Activated T-cell treated with anti-CD3 and anti-CD28 coated beads, Interleukin-2, amount 50 U/mL, for 24 hours (primary cell): ENCODE results near the gene ETAA1.

Source experiments
- DNase-seq: peaks from one replicate; pipeline ENCODE4 v3.0.0-alpha.2; 2020
- H3K27ac Mint-ChIP-seq: 2 replicates; pipeline ENCODE4 v1.8.0; 2020; ENCODE audit warnings: mild to moderate bottlenecking, mixed read lengths
- H3K27me3 Mint-ChIP-seq: 2 replicates; pipeline ENCODE4 v1.8.0; 2020; ENCODE audit warnings: mixed read lengths
- H3K36me3 Mint-ChIP-seq: 2 replicates; pipeline ENCODE4 v1.8.0; 2020; ENCODE audit warnings: low read depth, mixed read lengths
- H3K4me1 Mint-ChIP-seq: 2 replicates; pipeline ENCODE4 v1.8.0; 2020; ENCODE audit warnings: low read depth, mixed read lengths
- H3K4me3 Mint-ChIP-seq: 2 replicates; pipeline ENCODE4 v1.8.0; 2020; ENCODE audit warnings: mild to moderate bottlenecking, moderate library complexity, mixed read lengths
- H3K9me3 Mint-ChIP-seq: 2 replicates; pipeline ENCODE4 v1.8.0; 2020; ENCODE audit warnings: mixed read lengths

Gene ETAA1

GRCh38 chr2:67397143-67397986 lies at the start of gene ETAA1:
Gene ETAA1, plus strand, starts transcription at chr2:67397333. Its CDS starts 116 bp downstream, at chr2:67397449.
- Mint-ChIP-seq H3K27ac (peak within 1 kb of the TSS; percentile 99), H3K27me3 (no peaks in the 10 kb centered on the region), H3K4me3 (peak within 1 kb of the TSS; percentile 97)

GRCh38 chr2:67366832-67367412 lies 30.2 kb upstream of the ETAA1 start:
- H3K9me3 Mint-ChIP-seq = no peaks in the 10 kb centered on the region
- H3K4me3 Mint-ChIP-seq = no peak overlapping the region
- no peaks in the 10 kb centered on the region for H3K4me1 Mint-ChIP-seq
- H3K36me3 Mint-ChIP-seq = no peaks in the 10 kb centered on the region
- H3K27me3 Mint-ChIP-seq = peaks cover 23% of the 10 kb centered on the region
- no peak for DNase-seq
- no peak overlapping the region for H3K27ac Mint-ChIP-seq

More at GRCh38 chr2:67397143-67397986, at the start of gene ETAA1:
- peaks cover 32% of the 10 kb centered on the region for H3K36me3 Mint-ChIP-seq
- peaks cover 23% of the 10 kb centered on the region for H3K4me1 Mint-ChIP-seq
- no peaks in the 10 kb centered on the region for H3K9me3 Mint-ChIP-seq
- peak; percentile 95 for DNase-seq

- H3K4me3 Mint-ChIP-seq = no peak overlapping the region
- H3K9me3 Mint-ChIP-seq = peaks cover 9% of the 10 kb centered on the region
- DNase-seq = no peak
- H3K36me3 Mint-ChIP-seq = peaks cover 4% of the 10 kb centered on the region
- H3K27ac Mint-ChIP-seq = no peak overlapping the region
- peaks cover 11% of the 10 kb centered on the region for H3K27me3 Mint-ChIP-seq
- H3K4me1 Mint-ChIP-seq = peaks cover 3% of the 10 kb centered on the region
Observed at GRCh38 chr2:67374481-67374880, 22.7 kb upstream of the ETAA1 start.

DNA sequence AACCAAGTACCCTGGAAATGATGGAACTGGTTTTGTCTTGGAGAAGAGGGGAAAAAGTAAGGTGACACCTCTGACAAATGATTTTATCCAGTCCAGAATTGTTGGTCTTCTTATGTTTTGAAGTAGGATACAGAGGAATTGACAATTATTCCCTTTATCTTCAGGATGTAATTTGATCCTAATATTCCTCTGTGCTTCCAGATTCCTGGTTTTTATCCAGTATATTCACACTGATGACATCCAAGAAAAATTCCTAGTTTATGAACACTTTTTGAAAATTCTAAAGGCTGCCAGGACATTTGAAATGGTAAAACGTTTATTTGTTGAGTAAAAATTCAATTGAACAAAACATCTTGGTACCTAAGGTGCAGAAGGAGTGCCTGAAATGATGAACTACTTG lies 22.2 kb upstream of the ETAA1 start:
- Mint-ChIP-seq H3K36me3 (peaks cover 4% of the 10 kb centered on the region), H3K4me1 (peaks cover 3% of the 10 kb centered on the region), H3K4me3 (no peak overlapping the region), H3K27ac (no peak overlapping the region), H3K9me3 (peaks cover 9% of the 10 kb centered on the region), H3K27me3 (peaks cover 11% of the 10 kb centered on the region)
- DNase-seq = no peak

DNA sequence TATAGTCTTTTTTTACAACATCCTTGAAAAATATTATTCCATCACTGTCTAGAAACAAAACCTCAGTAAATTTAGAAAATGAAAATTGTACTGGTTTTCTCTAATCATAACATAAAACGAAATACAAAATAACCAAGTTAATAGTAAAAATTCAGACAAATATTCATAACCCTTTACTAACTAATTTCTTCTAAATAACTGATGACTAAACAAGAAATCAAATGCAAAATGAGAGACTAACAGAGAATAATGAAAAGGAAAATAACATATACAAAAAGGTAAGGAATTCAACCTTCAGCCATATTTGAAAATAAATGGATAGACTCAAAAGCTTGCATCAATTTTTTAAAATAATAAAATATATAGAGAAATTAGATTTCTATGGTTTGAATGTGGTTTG lies 18.6 kb upstream of the ETAA1 start:
- peaks cover 3% of the 10 kb centered on the region for H3K4me1 Mint-ChIP-seq
- DNase-seq = no peak
- no peak overlapping the region for H3K4me3 Mint-ChIP-seq
- peaks cover 2% of the 10 kb centered on the region for H3K36me3 Mint-ChIP-seq
- no peak overlapping the region for H3K27ac Mint-ChIP-seq
- peaks cover 4% of the 10 kb centered on the region for H3K9me3 Mint-ChIP-seq
- peaks cover 4% of the 10 kb centered on the region for H3K27me3 Mint-ChIP-seq

GRCh38 chr2:67379048-67379447 lies 18.1 kb upstream of the ETAA1 start:
- Mint-ChIP-seq H3K27ac (no peak overlapping the region), H3K27me3 (peaks cover 3% of the 10 kb centered on the region), H3K4me3 (no peak overlapping the region), H3K36me3 (peaks cover 2% of the 10 kb centered on the region), H3K9me3 (peaks cover 4% of the 10 kb centered on the region), H3K4me1 (peaks cover 3% of the 10 kb centered on the region)
- no peak for DNase-seq

- no peak for DNase-seq
- Mint-ChIP-seq H3K4me1 (peaks cover 2% of the 10 kb centered on the region), H3K27me3 (no peaks in the 10 kb centered on the region), H3K4me3 (no peak overlapping the region), H3K36me3 (no peaks in the 10 kb centered on the region), H3K9me3 (no peaks in the 10 kb centered on the region), H3K27ac (no peak overlapping the region)
Observed at GRCh38 chr2:67384123-67384822, 12.9 kb upstream of the ETAA1 start.

DNA sequence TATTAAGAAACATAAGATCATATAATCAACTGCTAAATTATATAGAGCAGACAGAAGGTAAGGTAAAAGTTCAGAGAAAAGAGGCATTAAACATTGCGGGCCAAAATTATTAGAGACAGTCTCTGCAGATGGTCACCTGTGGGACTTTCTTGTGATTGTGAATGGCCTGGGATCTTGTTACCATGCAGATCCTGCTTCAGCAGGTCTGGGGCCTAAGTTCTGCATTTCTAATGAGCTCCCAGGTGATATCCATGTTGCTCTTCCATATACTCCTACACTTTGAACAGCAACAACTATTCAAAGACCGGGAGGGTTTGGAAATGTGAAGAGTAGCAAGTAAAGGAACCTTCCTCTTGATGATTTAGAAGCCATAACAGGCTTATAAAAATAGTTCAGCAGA lies 8.5 kb upstream of the ETAA1 start:
- no peak overlapping the region for H3K4me3 Mint-ChIP-seq
- H3K27me3 Mint-ChIP-seq = no peaks in the 10 kb centered on the region
- DNase-seq = no peak
- no peak overlapping the region for H3K27ac Mint-ChIP-seq
- H3K4me1 Mint-ChIP-seq = peaks cover 2% of the 10 kb centered on the region
- no peaks in the 10 kb centered on the region for H3K9me3 Mint-ChIP-seq
- no peaks in the 10 kb centered on the region for H3K36me3 Mint-ChIP-seq

DNA sequence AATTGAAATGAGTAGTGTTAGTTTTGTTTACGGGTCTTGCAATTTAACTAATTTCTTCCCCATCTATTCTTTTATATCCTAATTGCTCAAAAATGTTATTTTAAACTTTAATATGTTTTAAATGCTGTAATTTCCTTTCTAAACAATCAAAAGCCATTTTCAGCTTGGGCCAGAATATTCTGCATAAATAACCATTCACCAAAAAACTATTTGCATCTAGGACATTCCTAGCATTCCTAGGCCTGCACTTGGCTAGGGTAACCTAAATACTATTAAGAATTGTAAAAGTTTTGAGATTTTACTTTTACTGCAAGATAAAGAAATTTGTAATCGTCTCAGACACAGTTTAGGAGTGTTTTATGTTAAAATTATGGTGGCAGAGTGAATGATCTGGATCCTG lies 7.8 kb upstream of the ETAA1 start:
- Mint-ChIP-seq H3K4me1 (peaks cover under 1% of the 10 kb centered on the region), H3K9me3 (no peaks in the 10 kb centered on the region), H3K36me3 (no peaks in the 10 kb centered on the region), H3K27ac (no peak overlapping the region), H3K4me3 (no peak overlapping the region), H3K27me3 (no peaks in the 10 kb centered on the region)
- no peak for DNase-seq

GRCh38 chr2:67389788-67390187 lies 7.3 kb upstream of the ETAA1 start:
- H3K4me1 Mint-ChIP-seq = no peaks in the 10 kb centered on the region
- H3K4me3 Mint-ChIP-seq = no peak overlapping the region
- no peak overlapping the region for H3K27ac Mint-ChIP-seq
- no peaks in the 10 kb centered on the region for H3K27me3 Mint-ChIP-seq
- no peaks in the 10 kb centered on the region for H3K9me3 Mint-ChIP-seq
- no peaks in the 10 kb centered on the region for H3K36me3 Mint-ChIP-seq
- DNase-seq = no peak

DNA sequence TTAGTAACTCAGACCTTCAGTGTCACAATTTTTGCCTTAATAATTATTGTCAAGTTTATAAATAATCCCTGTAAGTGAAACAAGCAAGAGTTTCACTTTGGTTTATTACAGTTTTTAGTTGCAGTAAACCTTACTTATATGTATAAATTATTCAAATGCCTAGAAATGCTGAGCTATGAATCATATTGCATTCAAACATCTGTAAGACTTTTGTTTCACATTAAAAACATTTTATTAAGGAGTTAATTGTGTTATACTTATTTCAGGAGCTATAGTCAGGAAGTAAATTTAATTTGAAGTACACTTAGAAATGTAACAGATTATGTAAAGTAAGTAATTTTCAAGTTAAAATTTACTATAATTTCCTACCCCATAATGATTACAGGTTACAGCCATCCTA lies 3.9 kb upstream of the ETAA1 start:
- DNase-seq = no peak
- H3K27me3 Mint-ChIP-seq = no peaks in the 10 kb centered on the region
- H3K4me3 Mint-ChIP-seq = no peak overlapping the region
- peaks cover 8% of the 10 kb centered on the region for H3K4me1 Mint-ChIP-seq
- H3K27ac Mint-ChIP-seq = no peak overlapping the region
- no peaks in the 10 kb centered on the region for H3K9me3 Mint-ChIP-seq
- H3K36me3 Mint-ChIP-seq = peaks cover 12% of the 10 kb centered on the region

DNA sequence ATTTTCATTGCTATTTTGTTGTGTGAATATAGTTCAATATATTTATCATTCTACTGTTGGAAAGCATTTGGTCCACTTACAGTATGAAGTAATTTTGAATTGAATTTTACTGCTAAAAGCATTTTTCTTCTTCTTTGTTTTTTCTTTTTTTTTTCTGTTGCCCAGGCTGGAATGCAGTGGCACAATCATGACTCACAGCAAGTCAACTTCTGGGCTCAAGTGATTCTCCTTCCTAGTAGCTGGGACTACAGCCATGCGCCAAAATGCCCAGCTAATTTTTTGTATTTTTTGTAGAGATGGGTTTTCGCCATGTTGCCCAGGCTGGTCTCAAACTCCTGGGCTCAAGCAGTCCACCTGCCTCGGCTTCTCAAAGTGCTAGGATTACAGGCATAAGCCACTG lies 2.4 kb upstream of the ETAA1 start:
- no peak overlapping the region for H3K27ac Mint-ChIP-seq
- peaks cover 13% of the 10 kb centered on the region for H3K36me3 Mint-ChIP-seq
- no peaks in the 10 kb centered on the region for H3K27me3 Mint-ChIP-seq
- no peaks in the 10 kb centered on the region for H3K9me3 Mint-ChIP-seq
- no peak for DNase-seq
- no peak overlapping the region for H3K4me3 Mint-ChIP-seq
- peaks cover 14% of the 10 kb centered on the region for H3K4me1 Mint-ChIP-seq

DNA sequence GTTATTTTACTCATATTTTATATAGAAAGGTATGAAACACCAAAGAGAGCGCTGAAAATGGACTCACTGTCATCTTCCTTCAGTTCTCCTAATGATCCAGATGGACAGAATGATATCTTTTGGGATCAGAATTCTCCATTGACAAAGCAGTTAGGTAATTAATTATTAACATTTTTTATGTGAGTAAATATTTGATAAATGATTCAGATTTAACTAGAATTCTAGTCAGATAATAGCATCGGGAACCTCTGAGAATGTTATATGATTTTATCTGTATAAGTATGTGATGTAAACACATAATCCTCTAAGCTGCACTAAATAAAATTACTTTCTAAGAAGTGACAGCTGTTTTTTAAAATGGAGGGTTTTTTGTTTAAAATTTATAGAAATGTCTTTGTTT lies 2.0 kb downstream of the ETAA1 start:
- Mint-ChIP-seq H3K9me3 (no peaks in the 10 kb centered on the region), H3K4me3 (peak overlapping the region; percentile 97), H3K27me3 (no peaks in the 10 kb centered on the region), H3K27ac (no peak overlapping the region), H3K4me1 (peaks cover 23% of the 10 kb centered on the region), H3K36me3 (peaks cover 49% of the 10 kb centered on the region)
- DNase-seq = no peak

DNA sequence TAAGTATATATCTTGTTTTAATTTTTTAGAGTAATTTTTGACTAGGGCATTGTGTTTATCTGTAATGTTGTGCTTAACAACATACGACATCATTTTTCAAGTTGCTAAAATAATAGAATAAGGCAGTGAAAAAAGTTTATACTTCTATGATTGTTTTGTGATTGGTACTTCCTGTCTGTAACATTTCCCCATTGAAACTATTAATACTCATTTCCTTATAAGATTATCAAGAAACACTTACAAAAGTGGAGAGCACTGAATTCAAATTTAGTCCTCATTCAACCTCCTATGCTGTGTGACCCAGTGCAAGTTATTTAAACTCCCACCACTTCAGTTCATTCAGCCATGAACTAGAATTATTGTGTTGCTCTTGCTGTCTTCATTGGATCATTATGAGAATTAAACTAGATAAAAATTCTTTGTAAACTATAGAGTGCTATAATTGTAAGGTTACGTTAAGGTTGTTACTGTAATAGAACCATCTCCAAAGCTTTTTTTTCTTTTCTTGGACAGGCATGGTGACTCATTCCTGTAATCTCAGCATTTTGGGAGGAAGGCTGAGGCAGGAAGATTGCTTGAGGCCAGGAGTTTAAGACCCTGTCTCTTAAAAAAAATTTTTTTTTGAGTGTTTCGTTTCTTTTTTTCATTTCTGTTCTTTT lies 2.8 kb downstream of the ETAA1 start:
- DNase-seq = no peak
- Mint-ChIP-seq H3K4me3 (no peak overlapping the region), H3K36me3 (peaks cover 57% of the 10 kb centered on the region)

More for the DNA sequence above, 2.8 kb downstream of the ETAA1 start:
- H3K4me1 Mint-ChIP-seq = peaks cover 28% of the 10 kb centered on the region
- no peaks in the 10 kb centered on the region for H3K9me3 Mint-ChIP-seq
- H3K27me3 Mint-ChIP-seq = no peaks in the 10 kb centered on the region
- no peak overlapping the region for H3K27ac Mint-ChIP-seq
